ENCODE data around the gene FAM20A. TPM values are rescaled to one million over a fixed set of nuclear protein-coding genes. Genes with fewer than 3 reads are reported as not detected.
A peak's percentile ranks its signal among the peaks of the same experiment; 100 is the strongest.

Gene FAM20A
- total RNA-seq, 1 donor from 2014 or later = 11.5 TPM

GRCh38 chr17:68580236-68580770 lies 20.9 kb downstream of the FAM20A start:
- DNase-seq (ENCODE audit: extremely low spot score, unreplicated experiment) = no peak
- no peak for TF ChIP-seq CTCF (conservative IDR thresholded peaks at IDR 0.05)
- Mint-ChIP-seq H3K4me1 (ENCODE audit: unreplicated experiment) (peaks cover 29% of the 10 kb centered on the region), H3K9me3 (peaks cover 4% of the 10 kb centered on the region), H3K27ac (no peak overlapping the region), H3K4me3 (no peak overlapping the region), H3K27me3 (no peaks in the 10 kb centered on the region), H3K36me3 (peaks cover 3% of the 10 kb centered on the region)

GRCh38 chr17:68579194-68579927 lies 21.8 kb downstream of the FAM20A start:
- Mint-ChIP-seq H3K27me3 (no peaks in the 10 kb centered on the region), H3K4me3 (no peak overlapping the region), H3K9me3 (peaks cover 4% of the 10 kb centered on the region), H3K4me1 (ENCODE audit: unreplicated experiment) (peaks cover 23% of the 10 kb centered on the region), H3K27ac (no peak overlapping the region), H3K36me3 (peaks cover 3% of the 10 kb centered on the region)
- no peak for TF ChIP-seq CTCF (conservative IDR thresholded peaks at IDR 0.05)
- no peak for DNase-seq (ENCODE audit: extremely low spot score, unreplicated experiment)

GRCh38 chr17:68578236-68578635 lies 22.9 kb downstream of the FAM20A start:
- TF ChIP-seq CTCF (conservative IDR thresholded peaks at IDR 0.05) = no peak
- Mint-ChIP-seq H3K4me3 (no peak overlapping the region), H3K27ac (no peak overlapping the region), H3K27me3 (no peaks in the 10 kb centered on the region), H3K9me3 (peaks cover 4% of the 10 kb centered on the region), H3K36me3 (peaks cover 3% of the 10 kb centered on the region), H3K4me1 (ENCODE audit: unreplicated experiment) (peaks cover 22% of the 10 kb centered on the region)
- no peak for DNase-seq (ENCODE audit: extremely low spot score, unreplicated experiment)

GRCh38 chr17:68577497-68577821 lies 23.7 kb downstream of the FAM20A start:
- DNase-seq (ENCODE audit: extremely low spot score, unreplicated experiment) = no peak
- peaks cover 21% of the 10 kb centered on the region for H3K4me1 Mint-ChIP-seq (ENCODE audit: unreplicated experiment)
- no peak overlapping the region for H3K27ac Mint-ChIP-seq
- H3K9me3 Mint-ChIP-seq = peaks cover 4% of the 10 kb centered on the region
- H3K4me3 Mint-ChIP-seq = no peak overlapping the region
- H3K36me3 Mint-ChIP-seq = peaks cover 3% of the 10 kb centered on the region
- TF ChIP-seq CTCF (conservative IDR thresholded peaks at IDR 0.05) = no peak
- H3K27me3 Mint-ChIP-seq = no peaks in the 10 kb centered on the region

GRCh38 chr17:68576811-68577496 lies 24.2 kb downstream of the FAM20A start:
- peak; percentile 25 for TF ChIP-seq CTCF (conservative IDR thresholded peaks at IDR 0.05)
- Mint-ChIP-seq H3K27me3 (no peaks in the 10 kb centered on the region), H3K36me3 (peaks cover 2% of the 10 kb centered on the region), H3K4me3 (no peak overlapping the region), H3K9me3 (peaks cover under 1% of the 10 kb centered on the region), H3K4me1 (ENCODE audit: unreplicated experiment) (peaks cover 16% of the 10 kb centered on the region), H3K27ac (no peak overlapping the region)
- DNase-seq (ENCODE audit: extremely low spot score, unreplicated experiment) = no peak
